ENCODE measurements around the gene CDON.

The CDON gene

GRCh38 chr11:126062679-126063506 is at the start of gene CDON:
TSS of gene CDON (minus strand) at chr11:126062866. CDS start at chr11:126023476, 39,390 bp downstream.
- DNase-seq (ENCODE audit: low read depth in 2 of 2), result peak; percentile 70 to 85

GRCh38 chr11:126111458-126112116 is 48.9 kb upstream of the CDON start:
- no peak for DNase-seq (ENCODE audit: low read depth in 2 of 2)

- no peak for DNase-seq (ENCODE audit: low read depth in 2 of 2)
These were observed 47.5 kb upstream of the CDON start for GRCh38 chr11:126109941-126110731.

- DNase-seq (ENCODE audit: low read depth in 2 of 2), result no peak
These were observed 44.1 kb upstream of the CDON start for GRCh38 chr11:126106594-126107328.

- DNase-seq (ENCODE audit: low read depth in 2 of 2), result no peak
These were observed 43.0 kb upstream of the CDON start for GRCh38 chr11:126105748-126106080.

GRCh38 chr11:126105022-126105747 is 42.5 kb upstream of the CDON start:
- no peak for DNase-seq (ENCODE audit: low read depth in 2 of 2)

- no peak for DNase-seq (ENCODE audit: low read depth in 2 of 2)
These were observed 41.8 kb upstream of the CDON start for GRCh38 chr11:126104420-126104819.

GRCh38 chr11:126103150-126103549 is 40.5 kb upstream of the CDON start:
- DNase-seq (ENCODE audit: low read depth in 2 of 2), result no peak

- no peak for DNase-seq (ENCODE audit: low read depth in 2 of 2)
These were observed 39.8 kb upstream of the CDON start for GRCh38 chr11:126102436-126102981.

GRCh38 chr11:126101930-126102283 is 39.2 kb upstream of the CDON start:
- DNase-seq (ENCODE audit: low read depth in 2 of 2), result no peak

- DNase-seq (ENCODE audit: low read depth in 2 of 2), result no peak
These were observed 38.7 kb upstream of the CDON start for GRCh38 chr11:126101251-126101929.

GRCh38 chr11:126100716-126101115 is 38.0 kb upstream of the CDON start:
- DNase-seq (ENCODE audit: low read depth in 2 of 2), result no peak

- no peak for DNase-seq (ENCODE audit: low read depth in 2 of 2)
These were observed 35.6 kb upstream of the CDON start for GRCh38 chr11:126098204-126098769.

GRCh38 chr11:126095745-126096144 is 33.1 kb upstream of the CDON start:
- no peak for DNase-seq (ENCODE audit: low read depth in 2 of 2)

GRCh38 chr11:126090452-126090851 is 27.8 kb upstream of the CDON start:
- DNase-seq (ENCODE audit: low read depth in 2 of 2), result no peak

GRCh38 chr11:126088999-126089398 is 26.3 kb upstream of the CDON start:
- no peak for DNase-seq (ENCODE audit: low read depth in 2 of 2)

- no peak for DNase-seq (ENCODE audit: low read depth in 2 of 2)
These were observed 23.6 kb upstream of the CDON start for GRCh38 chr11:126086248-126086647.

GRCh38 chr11:126084608-126084912 is 21.9 kb upstream of the CDON start:
- no peak for DNase-seq (ENCODE audit: low read depth in 2 of 2)

- no peak for DNase-seq (ENCODE audit: low read depth in 2 of 2)
These were observed 21.4 kb upstream of the CDON start for GRCh38 chr11:126083829-126084607.

Measured in stimulated activated CD8-positive, alpha-beta memory T cell treated with anti-CD3 and anti-CD28 coated beads, Interleukin-2, amount 100 ng/mL, for 1 hour (primary cell).